ENCODE measurements around the gene ASCC2.
"Not testable (repeated sequence)": the region's sequence is repeated elsewhere in the genome, so short reads cannot be mapped to it uniquely, and the experiment has no call there.

ASCC2 gene, protein sequence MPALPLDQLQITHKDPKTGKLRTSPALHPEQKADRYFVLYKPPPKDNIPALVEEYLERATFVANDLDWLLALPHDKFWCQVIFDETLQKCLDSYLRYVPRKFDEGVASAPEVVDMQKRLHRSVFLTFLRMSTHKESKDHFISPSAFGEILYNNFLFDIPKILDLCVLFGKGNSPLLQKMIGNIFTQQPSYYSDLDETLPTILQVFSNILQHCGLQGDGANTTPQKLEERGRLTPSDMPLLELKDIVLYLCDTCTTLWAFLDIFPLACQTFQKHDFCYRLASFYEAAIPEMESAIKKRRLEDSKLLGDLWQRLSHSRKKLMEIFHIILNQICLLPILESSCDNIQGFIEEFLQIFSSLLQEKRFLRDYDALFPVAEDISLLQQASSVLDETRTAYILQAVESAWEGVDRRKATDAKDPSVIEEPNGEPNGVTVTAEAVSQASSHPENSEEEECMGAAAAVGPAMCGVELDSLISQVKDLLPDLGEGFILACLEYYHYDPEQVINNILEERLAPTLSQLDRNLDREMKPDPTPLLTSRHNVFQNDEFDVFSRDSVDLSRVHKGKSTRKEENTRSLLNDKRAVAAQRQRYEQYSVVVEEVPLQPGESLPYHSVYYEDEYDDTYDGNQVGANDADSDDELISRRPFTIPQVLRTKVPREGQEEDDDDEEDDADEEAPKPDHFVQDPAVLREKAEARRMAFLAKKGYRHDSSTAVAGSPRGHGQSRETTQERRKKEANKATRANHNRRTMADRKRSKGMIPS

GRCh38 chr22:29837741-29838598 is at the start of gene ASCC2:
ASCC2 (minus strand) TSS chr22:29838274; CDS start chr22:29832325, 5,949 bp downstream.
- DNase-seq (ENCODE audit: low read depth): peak; percentile 99

DNA sequence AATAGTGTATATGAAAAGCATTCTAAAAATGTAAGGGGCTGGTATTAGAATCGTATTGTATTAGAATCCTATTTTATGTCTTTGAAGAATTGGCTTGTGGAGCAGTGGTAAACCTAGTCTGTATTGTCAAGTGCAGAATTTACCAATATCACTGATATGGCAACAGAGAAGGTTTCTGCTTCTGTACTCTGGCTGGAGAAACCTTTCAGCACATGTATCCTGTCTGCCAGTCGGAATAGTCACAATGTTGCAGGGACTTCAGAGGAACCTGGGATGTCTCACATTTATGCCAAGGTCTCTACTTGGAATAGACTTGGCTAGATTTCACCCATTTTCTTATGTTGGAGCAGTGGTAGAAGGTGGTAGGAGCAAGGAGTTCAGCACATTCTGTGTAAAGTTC is 49.3 kb upstream of the ASCC2 start:
- DNase-seq (ENCODE audit: low read depth): no peak

DNA sequence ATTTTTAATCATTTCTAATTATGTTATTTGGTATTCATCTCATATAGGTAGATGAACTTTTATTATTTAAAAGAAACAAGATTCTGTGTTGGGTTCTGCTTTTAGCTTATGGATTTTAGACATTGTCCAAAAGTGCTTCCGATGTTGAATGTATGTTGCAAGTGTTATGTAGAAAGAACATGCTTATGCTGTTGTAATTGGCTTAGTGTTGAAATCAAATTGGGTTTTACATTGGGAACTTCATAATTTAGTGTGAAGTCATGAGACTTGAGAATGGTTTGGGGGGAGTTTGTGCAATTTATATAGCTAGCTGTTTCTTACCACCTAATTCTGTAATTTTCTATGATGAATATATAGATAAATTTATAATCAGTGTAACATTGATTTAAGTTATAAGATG is 48.5 kb upstream of the ASCC2 start:
- no peak for DNase-seq (ENCODE audit: low read depth)

GRCh38 chr22:29885610-29886009 is 47.5 kb upstream of the ASCC2 start:
- DNase-seq (ENCODE audit: low read depth): no peak

GRCh38 chr22:29883775-29884097 is 45.7 kb upstream of the ASCC2 start:
- DNase-seq (ENCODE audit: low read depth): no peak

DNA sequence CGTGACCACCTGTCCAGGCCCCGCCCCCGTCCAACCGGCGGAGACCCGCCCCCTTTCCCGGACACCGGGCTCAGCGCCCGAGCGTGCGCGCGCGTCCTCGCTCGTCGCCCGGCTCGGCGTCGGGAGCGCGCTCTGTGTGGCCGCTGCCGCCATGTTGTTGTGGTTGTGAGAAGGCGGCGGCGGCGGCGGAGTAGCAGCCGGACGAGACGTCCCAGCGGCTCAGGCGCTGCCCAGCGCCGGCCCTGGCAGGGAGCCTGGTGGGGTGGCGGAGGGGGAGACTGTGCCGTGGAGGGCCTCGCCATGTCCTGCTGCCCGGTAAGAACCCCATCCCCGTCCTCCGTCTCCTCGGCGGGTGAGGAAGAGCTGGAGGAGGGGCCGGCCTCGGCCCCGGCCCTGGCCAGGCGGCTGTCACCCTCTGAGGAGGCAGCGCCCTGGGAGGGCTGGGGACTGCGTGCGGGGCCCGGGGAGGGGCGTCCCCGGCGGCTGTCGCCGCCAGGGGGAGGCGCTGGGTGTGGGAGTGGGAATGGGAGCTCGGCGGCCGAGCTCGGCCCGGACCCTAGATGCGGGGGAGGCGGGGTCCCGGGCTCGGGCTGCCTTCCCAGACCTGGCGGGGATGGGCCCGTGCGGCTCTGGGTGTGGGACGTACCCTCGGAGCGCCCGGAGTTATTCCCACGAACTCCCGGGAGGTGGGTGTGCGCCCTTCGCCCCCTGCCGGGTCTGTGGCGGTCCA is 45.1 kb upstream of the ASCC2 start, which contains the start of gene MTMR3:
MTMR3 (plus strand) TSS at position 130 of the 730 bp plus-strand sequence. CDS start 87,886 bp downstream, outside the sequence.
- DNase-seq (ENCODE audit: low read depth): peak; percentile 85

GRCh38 chr22:29882716-29883044 is 44.6 kb upstream of the ASCC2 start:
- no peak for DNase-seq (ENCODE audit: low read depth)

- no peak for DNase-seq (ENCODE audit: low read depth)
These were observed 41.7 kb upstream of the ASCC2 start for GRCh38 chr22:29879753-29880152.

- no peak for DNase-seq (ENCODE audit: low read depth)
These were observed 39.5 kb upstream of the ASCC2 start for GRCh38 chr22:29877620-29878019.

GRCh38 chr22:29873943-29874342 is 35.9 kb upstream of the ASCC2 start:
- no peak for DNase-seq (ENCODE audit: low read depth)

- DNase-seq (ENCODE audit: low read depth): no peak
These were observed 34.9 kb upstream of the ASCC2 start for GRCh38 chr22:29872989-29873388.

DNA sequence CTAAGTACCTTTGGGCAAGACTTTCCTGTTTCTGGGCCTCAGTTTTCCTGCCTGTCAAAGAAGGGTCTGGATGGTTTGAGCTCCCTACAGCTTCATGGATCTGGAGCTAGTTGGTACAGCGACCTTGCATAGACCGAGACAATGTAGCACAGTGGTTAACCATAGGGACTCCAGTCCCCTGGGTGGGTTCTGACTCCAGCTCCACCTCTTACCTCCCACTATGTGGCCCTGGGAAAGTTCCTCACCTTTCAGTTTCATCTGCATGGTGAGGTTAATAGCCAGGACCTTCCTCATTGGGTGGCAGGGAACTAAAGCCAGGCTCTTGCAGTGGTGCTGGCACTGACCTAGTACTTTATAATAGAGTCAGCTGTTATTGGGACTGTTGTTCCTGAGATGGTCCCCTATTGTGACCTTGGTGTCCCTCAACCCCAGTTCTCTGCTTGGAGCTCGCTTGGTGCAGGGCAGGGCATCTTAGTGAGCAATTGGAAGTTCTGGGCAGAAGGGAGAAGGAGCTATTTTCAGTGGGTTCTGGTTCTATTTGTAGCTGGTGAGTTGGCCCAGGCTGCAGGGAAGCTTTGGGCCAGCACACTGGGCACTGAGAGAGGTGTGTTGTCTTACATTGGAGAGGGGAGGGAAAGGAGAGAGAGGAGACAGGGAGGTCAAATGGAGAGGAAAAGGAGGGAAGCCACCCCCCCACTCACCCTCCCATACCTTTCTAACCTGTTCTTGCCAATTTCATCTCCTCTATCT is 34.2 kb upstream of the ASCC2 start:
- DNase-seq (ENCODE audit: low read depth): no peak

DNA sequence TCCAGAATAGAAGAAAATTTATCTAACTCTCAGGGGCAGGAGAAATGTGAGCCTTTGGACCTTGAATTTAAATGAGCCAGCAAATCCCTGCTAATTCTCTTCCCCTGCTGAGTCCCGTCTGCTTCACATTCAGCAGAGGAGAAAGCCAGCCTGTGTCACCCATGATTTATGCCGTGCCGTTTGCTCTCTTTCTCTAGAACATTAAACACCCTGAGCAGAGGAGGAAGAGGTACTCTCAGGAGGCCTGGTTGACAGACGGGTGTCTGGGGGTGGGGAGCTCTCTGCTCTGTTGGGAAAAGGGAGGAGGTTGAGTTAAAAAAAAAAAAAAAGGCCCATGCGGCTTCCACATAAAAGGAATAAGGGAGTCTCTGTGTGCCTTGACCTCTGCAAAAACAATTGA is 33.6 kb upstream of the ASCC2 start:
- no peak for DNase-seq (ENCODE audit: low read depth)

GRCh38 chr22:29870574-29870973 is 32.5 kb upstream of the ASCC2 start:
- no peak for DNase-seq (ENCODE audit: low read depth)

- no peak for DNase-seq (ENCODE audit: low read depth)
These were observed 29.8 kb upstream of the ASCC2 start for GRCh38 chr22:29867851-29868250.

GRCh38 chr22:29867260-29867659 is 29.2 kb upstream of the ASCC2 start:
- no peak for DNase-seq (ENCODE audit: low read depth)

- not testable (repeated sequence) for DNase-seq (ENCODE audit: low read depth)
These were observed 27.5 kb upstream of the ASCC2 start for GRCh38 chr22:29865572-29865971.

- DNase-seq (ENCODE audit: low read depth): no peak
These were observed 23.7 kb upstream of the ASCC2 start for GRCh38 chr22:29861672-29862297.

DNA sequence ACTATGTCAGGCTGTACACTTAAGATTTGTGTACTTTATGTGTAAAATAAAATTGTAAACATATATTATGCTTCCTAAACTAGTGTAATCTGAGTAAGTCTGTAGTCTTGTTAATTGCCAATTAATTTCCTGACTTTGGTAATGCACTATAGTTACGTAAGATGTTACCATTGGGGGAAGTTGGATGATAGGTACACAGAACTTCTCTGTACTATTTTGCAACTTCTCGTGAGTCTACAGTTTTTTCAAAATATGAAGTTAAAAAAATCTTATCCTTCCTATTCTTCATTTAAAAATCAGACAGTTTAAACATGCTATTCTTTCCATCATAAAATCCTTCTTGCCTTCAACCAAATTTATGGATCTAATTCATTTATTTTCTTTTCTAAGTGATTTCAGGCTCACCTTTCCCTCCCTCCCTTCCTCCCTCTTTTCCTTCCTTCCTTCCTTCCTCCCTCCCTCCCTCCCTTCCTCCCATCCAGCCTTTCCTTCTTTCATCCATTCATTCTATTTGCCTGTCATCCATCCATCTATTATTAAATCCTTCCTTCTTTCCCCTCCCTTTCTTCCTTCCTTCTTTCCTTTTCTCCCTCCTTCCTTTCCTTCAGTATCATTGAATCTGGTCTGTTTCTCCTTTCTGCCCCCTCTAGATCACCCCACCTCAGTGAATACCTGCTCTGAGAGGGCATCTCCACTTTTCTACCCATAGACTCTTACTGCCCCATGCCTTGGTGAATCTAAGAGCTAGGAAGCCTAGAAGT is 22.1 kb upstream of the ASCC2 start:
- DNase-seq (ENCODE audit: low read depth): no peak

GRCh38 chr22:29859030-29859429 is 21.0 kb upstream of the ASCC2 start:
- DNase-seq (ENCODE audit: low read depth): not testable (repeated sequence)
